Measurements from ENCODE around the gene MYO7B.

GRCh38 chr2:127637236-127637630 is 101.8 kb downstream of the MYO7B start:
- TF ChIP-seq POLR2A (IDR thresholded peaks at IDR 0.05) (no peak), CTCF (IDR thresholded peaks at IDR 0.05) (no peak)

Measured in tibial nerve (tissue), 3 donors.